ENCODE measurements around the gene CYSRT1. TPM values are rescaled to one million over a fixed set of nuclear protein-coding genes. Genes with fewer than 3 reads are reported as not detected.

CYSRT1 gene
- total RNA-seq, 1 donor from 2014 or later = 1.9 TPM

GRCh38 chr9:137216188-137216965, 8.6 kb upstream of the CYSRT1 start:
- no peak for DNase-seq (ENCODE audit: low spot score in 2 of 2, unreplicated experiment in 2 of 2)
- Mint-ChIP-seq H3K4me3 (no peak overlapping the region), H3K9me3 (no peaks in the 10 kb centered on the region), H3K36me3 (peaks cover 3% of the 10 kb centered on the region), H3K27me3 (ENCODE audit: low read depth) (no peaks in the 10 kb centered on the region), H3K27ac (no peak overlapping the region), H3K4me1 (peaks cover 4% of the 10 kb centered on the region)
- TF ChIP-seq CTCF (IDR thresholded peaks at IDR 0.05; ENCODE audit: unreplicated experiment) = no peak

GRCh38 chr9:137217276-137218211, 7.4 kb upstream of the CYSRT1 start:
- peak overlapping the region; percentile 51 for H3K4me3 Mint-ChIP-seq
- H3K4me1 Mint-ChIP-seq = peaks cover 4% of the 10 kb centered on the region
- peak in 1 of 2 experiments; percentile 70 for DNase-seq (ENCODE audit: low spot score in 2 of 2, unreplicated experiment in 2 of 2)
- no peak for TF ChIP-seq CTCF (IDR thresholded peaks at IDR 0.05; ENCODE audit: unreplicated experiment)
- H3K9me3 Mint-ChIP-seq = no peaks in the 10 kb centered on the region
- peak overlapping the region; percentile 83 for H3K27ac Mint-ChIP-seq
- peaks cover 3% of the 10 kb centered on the region for H3K36me3 Mint-ChIP-seq
- no peaks in the 10 kb centered on the region for H3K27me3 Mint-ChIP-seq (ENCODE audit: low read depth)

DNA sequence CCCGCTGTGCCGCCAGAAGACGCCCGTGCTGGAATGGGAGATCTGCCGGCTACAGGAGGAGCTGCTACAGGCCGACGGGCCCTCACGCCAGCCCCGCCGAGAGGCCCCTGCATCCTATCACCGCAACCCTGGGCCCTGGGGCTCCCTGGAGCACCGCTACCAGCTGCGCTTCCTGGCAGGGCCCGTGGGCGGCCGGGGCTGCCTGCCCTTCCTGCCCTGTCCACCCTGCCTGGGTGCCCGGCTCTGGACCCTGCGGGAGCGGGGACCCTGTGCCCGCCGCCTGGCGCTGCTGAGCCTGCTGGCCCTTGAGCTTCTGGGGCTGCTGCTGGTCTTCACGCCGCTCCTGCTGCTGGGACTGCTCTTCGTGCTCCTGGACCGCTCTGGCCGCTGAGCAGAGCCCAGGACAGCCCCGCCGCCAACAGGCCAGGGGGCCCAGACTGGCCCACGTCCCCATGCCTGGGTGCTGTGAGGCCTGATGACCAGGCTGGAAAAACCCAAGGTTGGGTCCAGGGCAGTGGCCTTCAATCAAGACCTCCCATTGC, 6.7 kb upstream of the CYSRT1 start:
- no peak for TF ChIP-seq CTCF (IDR thresholded peaks at IDR 0.05; ENCODE audit: unreplicated experiment)
- no peak overlapping the region for H3K27ac Mint-ChIP-seq
- no peaks in the 10 kb centered on the region for H3K9me3 Mint-ChIP-seq
- H3K4me1 Mint-ChIP-seq = peaks cover 6% of the 10 kb centered on the region
- no peaks in the 10 kb centered on the region for H3K36me3 Mint-ChIP-seq
- peaks cover 2% of the 10 kb centered on the region for H3K27me3 Mint-ChIP-seq (ENCODE audit: low read depth)
- no peak overlapping the region for H3K4me3 Mint-ChIP-seq
- DNase-seq (ENCODE audit: low spot score in 2 of 2, unreplicated experiment in 2 of 2) = no peak

DNA sequence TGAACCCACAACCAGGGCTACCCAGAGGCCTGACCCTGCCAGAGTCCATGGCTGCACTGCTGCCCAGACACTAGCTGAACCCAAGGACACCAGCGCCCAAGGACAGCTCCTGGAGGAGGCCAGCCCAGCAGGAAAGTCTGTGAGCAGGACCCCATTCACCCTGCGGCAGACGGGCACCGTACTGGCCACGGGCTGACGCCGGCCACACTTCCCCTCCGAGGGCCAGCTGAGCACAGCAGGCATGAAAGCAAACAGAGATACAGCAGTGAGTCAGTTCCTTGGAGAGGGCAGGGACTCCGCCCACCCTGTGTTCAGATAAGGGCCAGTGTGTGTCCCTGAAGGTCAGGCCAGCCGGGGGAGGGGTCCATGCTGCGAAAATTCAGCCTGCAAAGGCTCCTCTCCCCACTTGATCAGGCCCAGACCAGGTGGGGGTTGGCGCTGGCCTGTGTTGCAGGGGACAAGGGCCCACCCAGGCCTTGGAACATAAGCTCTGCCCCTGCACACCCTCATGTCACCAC, 6.2 kb upstream of the CYSRT1 start:
- H3K4me1 Mint-ChIP-seq = peaks cover 6% of the 10 kb centered on the region
- no peaks in the 10 kb centered on the region for H3K9me3 Mint-ChIP-seq
- no peak overlapping the region for H3K4me3 Mint-ChIP-seq
- H3K36me3 Mint-ChIP-seq = no peaks in the 10 kb centered on the region
- no peak for TF ChIP-seq CTCF (IDR thresholded peaks at IDR 0.05; ENCODE audit: unreplicated experiment)
- DNase-seq (ENCODE audit: low spot score in 2 of 2, unreplicated experiment in 2 of 2) = no peak
- H3K27me3 Mint-ChIP-seq (ENCODE audit: low read depth) = peaks cover 2% of the 10 kb centered on the region
- H3K27ac Mint-ChIP-seq = no peak overlapping the region

DNA sequence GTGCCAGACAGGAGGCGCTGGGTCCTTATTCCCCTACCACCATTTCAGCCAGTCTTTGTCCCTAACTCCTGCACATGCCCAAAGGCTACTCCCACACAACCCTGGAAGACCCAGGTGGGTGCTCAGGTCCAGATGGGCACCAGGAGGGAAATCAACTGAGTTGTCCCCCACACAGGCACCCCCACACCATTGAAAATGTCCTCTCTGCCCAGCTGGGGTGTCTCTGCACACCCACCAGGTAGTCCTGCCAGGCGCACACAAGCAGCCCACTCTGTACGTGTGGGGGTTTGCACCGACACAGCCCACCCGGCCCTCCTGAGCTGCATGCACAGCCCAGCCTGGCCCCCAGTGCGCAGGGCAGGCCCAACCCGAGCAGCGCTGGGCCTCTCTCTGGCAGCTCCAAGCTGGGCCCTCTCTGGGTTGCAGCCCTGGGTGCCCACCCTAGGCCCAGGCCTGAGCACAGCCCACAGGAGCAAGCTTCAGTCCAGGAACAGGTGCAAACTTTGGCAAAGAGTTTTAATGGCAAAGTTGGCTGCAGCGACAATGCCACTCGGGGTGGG, 5.1 kb upstream of the CYSRT1 start:
- Mint-ChIP-seq H3K27me3 (ENCODE audit: low read depth) (peaks cover 2% of the 10 kb centered on the region), H3K9me3 (no peaks in the 10 kb centered on the region), H3K36me3 (no peaks in the 10 kb centered on the region), H3K4me3 (peak overlapping the region; percentile 24), H3K4me1 (peaks cover 6% of the 10 kb centered on the region), H3K27ac (no peak overlapping the region)
- no peak for TF ChIP-seq CTCF (IDR thresholded peaks at IDR 0.05; ENCODE audit: unreplicated experiment)
- no peak for DNase-seq (ENCODE audit: low spot score in 2 of 2, unreplicated experiment in 2 of 2)
